Limb (tissue), 2 donors: ENCODE results near the gene NRARP.

ENCODE experiments used
- DNase-seq, 2 donors: peaks; one replicate each; pipeline ENCODE4 v3.0.0-alpha.2; 2016; ENCODE audit errors: extremely low spot score in 2 of 2

The NRARP gene

DNA sequence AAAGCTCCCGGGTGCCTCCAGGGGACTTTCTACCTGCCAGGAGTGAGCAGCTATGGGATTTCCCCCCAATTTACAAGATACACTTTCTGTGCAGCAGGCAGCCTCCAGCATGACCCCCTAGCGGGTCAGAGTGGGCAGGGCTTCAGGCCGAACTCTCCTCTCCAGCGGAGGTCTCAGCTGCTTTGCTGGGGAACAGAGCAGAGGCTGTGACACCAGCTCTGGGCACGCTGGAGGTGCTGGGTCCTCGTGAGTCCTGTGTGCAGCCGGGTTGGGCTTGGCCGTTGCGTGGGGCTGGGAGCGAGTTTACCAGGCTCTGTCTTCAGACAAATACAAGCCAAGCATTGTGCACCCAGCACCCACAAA is 2.9 kb downstream of the NRARP start:
- DNase-seq = no peak

DNA sequence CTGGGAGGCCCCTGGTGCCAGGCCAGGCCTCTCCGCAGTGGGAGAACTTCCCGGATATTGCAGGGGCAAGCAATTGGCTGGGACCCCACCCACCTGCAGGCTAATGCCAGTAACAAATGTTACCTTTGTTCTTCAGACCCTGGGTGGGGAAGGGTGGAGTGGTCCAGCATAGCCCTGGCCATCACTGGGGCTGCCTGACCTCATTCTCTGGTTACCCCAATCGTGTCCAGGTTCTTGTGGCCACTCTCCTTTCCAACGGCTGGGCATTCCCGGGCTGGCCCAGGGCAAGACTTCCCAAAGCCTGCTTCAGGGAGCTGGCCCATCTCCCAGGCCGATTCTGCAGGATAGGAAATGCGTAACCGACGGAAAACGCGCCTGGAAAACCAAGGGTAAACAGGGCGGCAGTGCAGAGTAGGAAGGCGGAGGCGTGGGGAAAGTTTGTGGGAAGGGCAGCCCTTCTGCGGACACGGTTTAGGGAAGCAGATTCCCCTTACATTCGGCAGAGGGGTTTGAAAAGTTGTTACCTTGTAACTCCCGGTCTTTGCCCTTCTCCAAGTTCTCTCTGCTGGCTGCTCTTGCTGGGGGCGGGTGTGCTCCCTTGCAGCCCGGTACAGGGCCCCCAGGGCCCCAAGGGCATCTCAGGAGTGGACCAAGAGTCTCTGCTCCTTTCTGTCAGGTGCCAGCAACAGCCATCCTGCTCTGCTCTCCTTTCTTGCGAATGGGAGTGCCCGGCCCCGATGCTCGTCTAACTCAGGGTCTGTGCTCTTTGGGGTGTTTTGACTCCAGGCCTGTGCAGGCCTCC is 3.5 kb downstream of the NRARP start:
- peak in 1 of 2 donors; percentile 34 for DNase-seq

DNA sequence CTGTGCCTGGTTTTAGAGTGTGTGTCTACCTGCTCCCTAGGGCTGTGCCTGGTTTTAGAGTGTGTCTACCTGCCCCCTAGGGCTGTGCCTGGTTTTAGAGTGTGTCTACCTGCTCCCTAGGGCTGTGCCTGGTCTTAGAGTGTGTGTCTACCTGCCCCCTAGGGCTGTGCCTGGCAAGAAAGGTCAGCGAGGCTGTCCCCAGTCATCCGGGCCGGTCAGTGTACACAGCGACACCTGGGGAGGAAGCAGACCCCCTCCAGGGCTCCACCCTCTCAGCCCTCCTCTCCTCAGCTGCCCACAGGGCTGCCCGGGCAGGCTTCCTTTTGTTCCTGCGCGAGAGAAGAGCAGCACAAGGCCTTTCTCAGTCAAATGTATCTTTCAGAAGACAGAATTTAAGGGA is 4.1 kb downstream of the NRARP start:
- no peak for DNase-seq

DNA sequence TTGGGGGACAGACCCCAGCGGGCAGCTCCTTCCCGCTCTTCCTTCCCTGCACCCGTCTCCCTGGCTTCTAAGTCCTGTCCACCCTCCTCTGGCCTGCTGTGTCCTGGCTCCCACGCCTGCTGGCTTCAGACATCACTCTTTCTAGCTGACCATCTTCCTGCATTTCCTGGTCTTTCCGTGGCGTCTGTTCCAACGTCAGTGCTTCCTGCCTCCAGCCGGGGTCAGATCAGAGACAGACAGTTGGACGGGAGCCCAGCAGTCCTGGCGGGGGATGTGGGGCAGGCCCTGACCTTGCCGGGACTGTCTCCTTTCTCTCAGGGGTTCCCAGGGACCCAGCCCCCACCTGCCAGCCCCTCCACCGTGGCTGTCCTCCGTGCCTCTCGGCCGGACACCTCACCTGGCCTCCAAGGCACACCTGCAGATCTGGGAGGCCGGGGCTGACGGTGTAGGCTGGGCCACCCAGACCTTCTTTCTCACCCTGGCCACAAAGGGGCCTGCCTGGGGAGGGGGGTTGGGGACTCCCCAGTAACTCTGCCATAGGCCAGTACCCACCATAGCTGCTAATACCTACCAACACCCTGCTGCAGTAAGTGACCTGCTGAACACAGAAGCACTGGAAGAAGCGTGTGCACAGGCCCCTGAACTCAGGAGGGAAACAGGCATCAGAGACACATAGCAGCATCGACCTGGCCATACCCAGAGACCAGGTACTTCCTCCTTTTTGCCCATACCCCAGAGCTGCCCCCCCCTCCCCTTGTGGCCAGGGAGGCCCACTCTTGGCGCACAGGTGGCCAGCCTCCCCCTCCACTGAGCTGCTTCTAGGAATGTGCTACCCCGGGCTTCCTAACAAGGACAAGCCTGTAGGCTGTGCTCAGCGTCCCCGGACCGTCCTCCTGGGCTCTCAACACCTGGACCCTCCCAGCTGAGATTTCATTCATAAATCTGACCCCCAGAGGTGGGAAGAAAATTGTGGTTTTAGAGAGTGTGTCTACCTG is 5.1 kb downstream of the NRARP start:
- peak in 1 of 2 donors; percentile 47 for DNase-seq

DNA sequence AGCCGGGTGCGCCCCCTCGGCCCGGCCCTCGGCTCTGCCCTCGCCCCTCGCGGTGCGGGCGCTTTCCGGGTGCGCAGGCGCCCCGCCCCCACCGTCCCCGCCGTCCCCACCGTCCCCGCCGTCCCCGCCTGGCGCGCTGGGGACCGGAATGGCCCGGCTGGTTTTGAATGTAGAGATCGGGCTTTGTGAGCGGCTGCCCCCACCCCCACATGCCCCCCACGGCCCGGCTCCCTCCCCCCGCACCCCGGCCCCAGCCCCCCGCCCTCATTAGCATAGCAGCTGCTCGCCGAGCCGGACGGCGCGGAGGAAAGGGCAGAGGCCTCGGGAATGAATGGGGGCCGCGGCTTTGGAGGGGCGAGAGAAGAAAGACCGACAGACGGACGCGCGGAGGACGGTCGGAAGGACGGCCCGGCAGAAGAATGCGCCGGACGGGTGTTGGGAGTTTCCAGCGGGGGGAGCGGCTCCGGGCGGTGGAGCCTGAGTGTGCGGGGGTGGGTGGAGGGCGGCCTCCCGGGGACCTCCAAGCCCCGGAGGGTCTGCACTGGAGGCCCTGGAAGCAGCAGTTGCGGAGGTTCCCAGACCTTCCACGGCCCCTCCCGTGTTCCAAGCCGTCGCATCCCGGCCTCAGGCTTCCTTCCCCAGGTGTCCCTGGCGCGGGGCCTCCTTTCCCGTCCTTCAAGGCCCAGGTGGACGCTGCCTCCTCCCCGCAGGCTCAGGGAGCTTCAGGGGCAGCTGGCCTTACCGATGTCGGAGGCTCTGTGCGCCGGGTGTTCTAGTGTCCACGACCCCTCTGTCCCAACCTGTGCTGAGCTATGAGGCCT is 6.0 kb downstream of the NRARP start:
- DNase-seq = peak in 1 of 2 donors; percentile 52

DNA sequence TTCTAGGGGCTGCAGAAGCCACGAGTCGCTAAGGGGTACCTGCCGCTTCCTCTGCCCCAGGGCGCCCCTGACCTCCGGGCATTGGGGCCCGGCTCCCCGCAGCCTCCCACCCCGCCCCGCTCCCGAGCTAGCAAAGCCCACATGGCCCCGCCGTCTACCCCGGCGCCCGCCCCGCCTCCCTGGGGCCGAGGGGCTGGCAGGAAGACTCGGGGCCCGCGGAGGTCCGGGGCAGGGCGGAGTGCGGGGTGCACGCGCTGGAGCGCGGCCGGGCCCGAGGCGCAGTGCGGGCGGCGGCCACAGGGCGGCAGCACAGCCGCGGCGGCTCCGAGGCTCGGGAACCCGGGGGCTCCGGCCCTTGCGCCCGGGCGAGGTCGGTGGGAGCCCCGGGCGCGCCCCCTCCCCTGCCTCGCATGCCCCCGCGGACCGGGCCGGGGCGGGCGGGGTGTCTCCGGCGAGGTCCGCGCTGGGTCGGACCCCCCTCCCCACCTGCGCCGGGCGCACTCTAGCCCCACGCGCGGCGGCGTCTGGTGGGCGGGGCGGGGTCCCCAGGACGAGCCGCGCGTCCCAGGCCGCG is 6.7 kb downstream of the NRARP start:
- peak in 1 of 2 donors; percentile 78 for DNase-seq

DNA sequence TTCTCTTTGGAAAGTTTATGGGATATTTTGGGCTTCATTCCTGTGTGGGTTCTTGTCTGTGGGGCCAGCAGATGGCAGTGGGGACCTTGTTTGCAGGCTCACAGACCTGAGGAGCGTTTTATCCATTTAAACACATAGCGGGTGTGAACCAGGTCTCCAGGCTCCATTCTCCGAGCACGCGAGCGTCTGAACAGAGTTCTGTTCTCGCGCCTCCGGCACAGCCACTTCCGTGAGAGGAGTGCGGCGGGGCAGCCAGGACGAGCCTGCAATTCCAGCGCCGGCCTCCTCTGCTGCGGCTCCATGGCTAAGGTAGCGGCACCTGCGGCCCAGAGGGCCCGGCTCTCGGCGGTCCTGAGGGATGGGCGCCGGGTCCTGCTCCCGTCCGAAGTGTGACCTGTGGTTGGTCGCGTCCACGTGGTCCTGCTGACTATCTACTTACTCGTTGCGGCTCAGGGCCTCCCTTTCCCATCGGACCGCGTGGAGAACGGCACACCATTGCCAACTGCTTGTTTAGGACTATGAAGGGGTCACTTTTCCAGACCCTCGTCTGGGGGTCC is 7.3 kb downstream of the NRARP start:
- DNase-seq = peak in 1 of 2 donors; percentile 50

DNA sequence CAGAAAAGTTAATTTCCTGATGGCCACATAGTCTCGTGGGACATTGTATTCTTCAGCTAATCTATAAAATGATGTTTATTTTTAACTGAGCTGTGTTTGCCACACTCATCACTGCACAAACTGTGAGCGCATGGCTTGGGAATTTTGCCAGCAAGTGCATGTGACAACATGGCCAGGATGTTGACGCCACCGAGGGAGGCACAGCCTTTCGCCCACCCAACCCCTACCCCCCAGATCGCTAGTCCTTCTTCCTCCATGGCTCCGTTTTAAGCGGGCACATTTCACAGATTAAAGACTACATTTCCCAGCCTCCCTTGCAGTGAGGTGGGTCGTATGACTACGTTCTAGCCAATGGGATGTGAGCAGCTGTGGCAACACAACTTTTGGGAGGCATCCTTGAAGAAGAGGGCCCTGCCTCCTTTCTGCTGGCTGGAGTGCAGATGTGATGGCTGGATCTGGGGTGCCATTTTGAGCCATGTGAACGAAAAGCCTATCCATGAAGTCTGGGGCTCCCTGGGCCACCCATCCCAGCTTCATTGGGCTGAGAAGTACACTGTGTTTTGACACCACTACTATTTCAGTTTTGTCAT is 7.9 kb downstream of the NRARP start:
- DNase-seq = peak in 1 of 2 donors; percentile 38

DNA sequence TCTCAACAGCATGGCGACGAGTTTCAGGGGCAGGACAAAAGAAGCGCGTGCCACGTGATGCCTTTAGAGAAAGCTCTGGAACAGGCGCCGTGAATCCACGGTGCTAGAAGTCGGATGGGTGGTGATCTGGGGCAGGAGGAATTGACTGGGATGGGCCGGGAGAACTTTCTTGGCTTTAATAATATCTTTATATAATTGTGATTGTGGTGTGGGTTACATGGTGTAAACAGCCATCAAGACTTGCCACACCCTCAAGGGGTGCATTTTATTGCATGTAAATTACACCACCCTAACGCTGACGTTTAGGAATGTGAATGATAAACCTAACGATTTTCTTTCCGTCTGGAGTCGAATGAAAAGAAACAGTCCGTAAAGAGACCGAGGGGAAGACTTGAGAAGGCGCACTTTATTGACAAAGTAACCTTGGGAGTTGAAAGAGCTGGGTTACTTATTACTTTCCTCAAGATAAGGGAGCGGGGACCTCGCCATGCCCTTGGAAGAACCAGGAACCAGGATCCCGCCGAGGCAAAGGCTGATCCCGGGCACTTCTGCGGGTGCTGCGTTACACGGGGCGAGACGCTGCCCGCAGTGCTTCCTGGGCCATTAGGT is 8.5 kb downstream of the NRARP start:
- no peak for DNase-seq

DNA sequence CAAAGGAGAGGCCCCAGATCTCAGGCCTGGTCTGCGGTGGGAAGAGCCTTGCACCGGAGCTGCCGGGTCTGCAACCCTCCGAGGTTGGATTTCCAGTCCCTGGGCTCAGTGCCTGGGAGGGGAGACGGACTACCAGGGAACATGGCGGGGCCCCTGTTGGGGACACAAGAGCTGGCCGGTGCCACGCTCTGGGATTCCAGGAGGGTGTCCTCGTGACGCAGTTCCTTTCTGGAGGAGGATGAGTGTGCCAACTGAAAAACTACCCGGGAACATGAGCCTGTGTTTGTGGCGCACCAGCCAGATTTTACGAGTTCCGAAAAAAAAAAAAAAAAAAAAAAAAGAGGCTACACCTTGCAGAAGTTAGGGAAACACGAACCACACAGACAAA is 9.0 kb downstream of the NRARP start:
- DNase-seq = no peak

DNA sequence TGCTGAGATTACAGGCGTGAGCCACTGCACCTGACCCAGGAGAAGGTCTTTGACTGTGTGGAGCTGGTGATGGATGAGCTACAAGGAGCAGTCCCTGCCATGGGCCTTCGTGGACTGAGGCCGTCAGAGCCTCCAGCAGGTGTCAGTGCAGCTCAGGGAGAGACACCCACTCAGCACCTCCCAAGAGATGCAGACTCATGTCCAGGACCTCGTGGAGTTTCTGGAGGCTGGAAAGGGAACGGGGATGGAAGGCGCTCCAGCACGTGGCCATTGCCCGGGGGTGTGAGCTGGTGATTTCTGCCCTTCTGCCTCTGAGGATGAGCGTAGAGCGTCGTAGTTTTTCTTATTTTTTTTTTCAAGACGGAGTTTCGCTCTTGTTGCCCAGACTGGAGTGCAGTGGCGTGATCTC is 15.1 kb downstream of the NRARP start:
- DNase-seq = peak in 1 of 2 donors; percentile 42

DNA sequence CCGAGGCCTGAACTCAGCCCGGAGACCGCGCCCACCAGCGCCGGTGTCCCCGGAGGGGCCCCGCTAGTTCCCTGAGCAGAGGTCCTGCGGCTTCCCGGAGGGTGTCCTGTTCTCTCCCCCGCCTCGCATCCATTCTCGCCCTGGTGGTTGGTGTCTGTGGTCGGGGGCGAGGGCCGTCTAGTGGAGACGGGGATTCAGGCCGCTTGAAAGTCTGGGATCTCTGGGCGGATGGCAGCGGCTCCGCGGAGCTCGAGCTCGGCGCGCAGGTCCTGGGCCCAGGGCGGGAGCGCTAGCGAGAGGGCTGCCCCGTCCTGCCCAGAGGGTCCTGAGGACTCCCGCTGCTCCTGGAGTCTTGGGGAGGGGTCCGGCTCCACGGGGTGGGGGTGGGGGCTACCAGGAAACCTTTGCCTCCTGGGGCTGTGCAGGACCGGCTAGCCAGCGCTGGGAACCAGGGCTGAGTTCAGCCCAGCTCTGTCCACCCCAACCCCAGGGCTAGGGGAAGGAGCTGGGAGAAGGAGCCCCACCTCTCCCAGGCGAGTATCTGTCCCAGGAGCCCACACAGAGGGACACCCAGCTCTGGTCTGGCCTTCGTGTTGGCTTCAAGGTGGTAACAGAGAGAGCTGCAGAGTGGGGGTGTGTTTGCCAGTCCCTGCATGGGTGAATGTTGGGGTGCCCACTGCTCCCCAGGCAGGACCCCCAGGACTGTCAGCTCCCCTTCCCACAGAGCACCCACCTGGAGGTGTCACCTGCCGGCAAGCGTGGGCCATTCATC is 20.5 kb downstream of the NRARP start:
- DNase-seq = peak in 1 of 2 donors; percentile 47

DNA sequence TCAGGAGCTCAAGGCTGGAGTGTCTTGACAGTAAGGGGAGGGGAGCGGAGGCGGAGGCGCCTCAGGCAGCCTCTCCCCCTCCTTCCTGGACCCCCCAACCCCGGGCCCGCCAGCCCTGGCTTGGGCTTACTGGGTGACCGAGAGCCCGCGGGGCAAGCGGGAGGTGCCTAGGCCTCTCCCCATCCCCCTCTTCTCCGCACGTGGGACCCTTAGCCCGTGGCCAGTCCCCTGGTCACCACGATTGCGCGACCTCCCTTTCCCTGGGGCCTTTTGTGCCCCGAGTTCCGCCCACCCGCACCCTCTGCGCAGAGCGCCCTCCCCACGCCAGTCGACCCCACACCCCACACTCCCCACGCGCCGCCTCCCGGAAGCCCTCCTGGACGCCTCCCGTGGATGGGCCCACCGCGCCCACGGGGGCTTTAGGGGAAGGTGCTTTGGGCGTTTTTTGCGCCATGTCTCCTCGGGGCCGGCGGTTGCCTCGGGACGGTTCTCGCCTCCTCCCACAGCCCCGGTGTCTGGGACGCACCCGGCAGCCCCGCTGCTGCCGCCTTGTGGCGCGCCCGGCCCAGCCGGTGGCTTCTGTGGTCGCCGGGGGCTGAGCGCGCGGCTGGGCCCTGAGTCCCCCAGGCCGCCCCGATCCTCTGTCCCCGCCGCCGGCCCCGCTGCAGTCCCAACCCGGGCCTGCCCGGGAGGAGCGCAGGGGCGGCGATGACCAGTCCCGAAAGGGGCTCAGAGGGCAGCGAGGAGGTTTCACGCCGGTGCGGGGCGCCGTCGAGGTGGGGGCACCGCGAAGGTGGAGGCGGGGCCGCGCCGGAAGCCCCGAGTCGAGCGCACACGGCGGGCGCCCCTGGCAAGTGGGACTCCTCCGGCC is 21.4 kb downstream of the NRARP start:
- DNase-seq = no peak

DNA sequence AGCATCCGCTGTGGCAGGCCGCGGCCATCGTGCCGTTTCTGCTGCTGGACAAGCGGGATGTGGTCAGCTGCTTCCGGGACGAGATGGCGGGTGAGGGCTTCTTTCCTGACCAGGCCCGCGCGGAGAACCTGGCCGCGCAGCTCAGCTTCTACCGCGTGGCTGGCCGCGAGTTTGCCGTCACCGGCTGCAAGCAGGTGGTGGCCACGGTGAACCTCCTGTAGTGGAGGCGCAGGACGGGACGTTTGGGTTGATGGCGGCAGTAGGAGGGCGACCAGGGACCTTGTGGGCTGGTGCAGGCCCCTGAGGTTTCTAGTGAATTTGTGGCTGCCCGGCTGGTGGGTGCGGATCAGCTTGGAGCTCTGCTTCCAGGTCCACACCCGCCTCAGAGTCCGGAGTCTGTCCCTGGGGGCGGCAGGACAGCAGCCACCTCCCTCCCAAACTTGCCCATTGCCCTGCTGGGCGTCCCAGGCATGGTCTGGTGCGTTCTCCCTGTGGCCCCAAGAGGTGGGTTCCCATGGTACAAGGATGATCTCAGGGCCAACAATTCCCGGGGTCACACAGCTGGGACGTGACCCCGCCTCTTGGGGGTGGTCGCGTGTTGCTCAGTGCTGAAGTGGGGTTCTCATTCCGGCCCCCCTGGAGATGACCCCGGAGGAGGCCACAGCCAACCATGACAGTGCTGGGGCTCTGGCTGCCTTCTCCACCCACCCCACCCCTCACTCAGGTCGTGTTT is 22.2 kb downstream of the NRARP start:
- DNase-seq = no peak

DNA sequence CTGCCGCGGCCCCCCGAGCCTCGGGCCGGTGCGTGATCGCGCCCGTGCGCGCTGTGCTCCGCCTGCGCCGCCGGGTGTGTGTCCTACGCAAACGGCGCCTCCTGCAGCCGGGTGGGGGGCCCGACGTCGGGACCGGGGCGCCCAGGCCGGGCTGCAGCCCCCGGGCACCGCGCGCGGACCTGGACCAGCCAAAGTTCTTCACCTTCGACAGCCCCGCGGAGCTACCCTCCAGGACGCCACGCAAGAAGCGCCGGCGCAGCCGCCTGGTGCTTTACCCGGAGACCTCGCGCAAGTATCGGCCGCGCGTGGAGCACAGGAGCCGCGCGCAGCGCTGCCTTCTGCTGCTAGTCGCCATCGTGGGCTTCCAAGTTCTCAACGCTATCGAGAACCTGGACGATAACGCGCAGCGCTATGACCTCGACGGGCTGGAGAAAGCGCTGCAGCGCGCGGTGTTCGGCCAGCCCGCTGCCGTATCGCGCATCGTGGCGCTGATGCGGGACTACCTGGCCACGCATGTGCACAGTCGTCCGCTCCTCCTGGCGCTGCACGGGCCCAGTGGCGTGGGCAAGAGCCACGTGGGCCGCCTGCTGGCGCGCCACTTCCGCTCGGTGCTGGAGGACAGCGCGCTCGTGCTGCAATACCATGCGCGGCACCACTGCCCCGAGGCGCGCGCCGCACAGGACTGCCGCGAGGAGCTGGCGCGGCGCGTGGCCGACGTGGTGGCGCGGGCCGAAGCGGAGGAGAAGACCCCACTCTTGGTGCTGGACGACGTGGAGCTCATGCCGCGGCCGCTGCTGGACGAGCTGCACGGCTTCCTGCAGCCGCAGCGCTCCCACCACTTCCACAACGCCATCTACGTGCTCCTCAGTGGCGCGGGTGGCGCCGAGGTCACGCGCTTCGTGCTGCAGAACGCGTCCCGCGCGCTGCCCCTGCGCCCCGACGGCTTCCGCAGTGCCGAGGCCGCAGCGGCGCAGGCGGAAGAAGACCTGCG is 23.1 kb downstream of the NRARP start:
- no peak for DNase-seq

DNA sequence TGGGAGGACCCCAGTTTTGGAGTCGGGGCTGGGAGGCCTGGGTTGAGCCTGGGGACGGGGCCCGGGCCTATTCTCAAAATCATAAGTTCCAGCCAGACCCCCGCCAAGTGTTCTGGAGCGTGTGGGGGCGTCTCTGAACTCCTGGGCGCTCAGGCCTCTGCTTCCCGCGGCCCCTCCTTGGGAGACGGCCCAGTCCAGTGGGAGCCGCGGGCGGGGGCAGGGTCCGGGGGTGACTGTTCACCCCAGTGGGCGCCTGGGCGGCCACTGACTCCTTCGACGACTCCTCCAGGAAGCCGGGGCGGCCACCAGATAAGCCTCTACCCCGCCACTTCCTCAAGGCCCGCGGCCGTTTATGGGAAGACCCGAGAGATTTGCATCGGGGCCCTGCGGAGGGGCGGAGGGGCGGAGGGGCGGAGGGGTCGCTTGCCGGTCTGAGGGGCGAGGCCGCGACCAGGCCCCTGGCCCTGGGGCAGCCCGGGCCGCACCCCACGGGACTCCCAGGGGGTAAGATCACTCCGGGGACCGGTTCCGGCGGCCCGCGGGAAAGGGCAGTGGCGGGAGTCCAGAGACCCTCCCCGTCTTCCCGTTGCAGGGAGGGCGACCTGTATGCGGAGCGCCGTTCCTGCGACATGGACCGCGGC is 23.9 kb downstream of the NRARP start:
- peak in 1 of 2 donors; percentile 45 for DNase-seq
